Panc1 (cell line): ENCODE data around the gene IL16. TPM values are rescaled to one million over a fixed set of nuclear protein-coding genes. Genes with fewer than 3 reads are reported as not detected.

Source experiments
- ATAC-seq: fragments of 200-7000 bp; cut with Tn5 transposase; 2 replicates; pipeline ENCODE4 v1.9.1; 2020; ENCODE audit warnings: mild to moderate bottlenecking, moderate library complexity
- BruUV-seq: library from RNA; stranded (reverse); fragments of 400-500 nt; replicated peaks from 2 replicates; lab custom pipeline; 2021; lab: Mats Ljungman, UMichigan
- CTCF ChIA-PET: fragments of 300-600 bp; sonication (Branson Sonifier 250); formaldehyde crosslinking; loops from one replicate; lab custom pipeline; 2022; ENCODE audit warnings: antibody characterized with exemption; lab: Charles Lee
- POLR2A ChIA-PET: fragments of 300-600 bp; sonication (Branson Sonifier 250); formaldehyde crosslinking; loops from one replicate; lab custom pipeline; 2022; ENCODE audit warnings: antibody characterized with exemption; lab: Charles Lee
- DNase-seq: peaks from one replicate; pipeline ENCODE4 v3.0.0-alpha.2; 2010; ENCODE audit warnings: low read depth, low spot score
- H3K27ac ChIP-seq: 2 replicates; pipeline ENCODE4 v1.5.1; 2011; ENCODE audit warnings: mild to moderate bottlenecking, low read length, inconsistent platforms
- H3K27me3 ChIP-seq: fragments of 200-500 bp; sonication (Bioruptor generic); 2 replicates; pipeline ENCODE4 v1.6.0; 2014; ENCODE audit warnings: low read length, inconsistent platforms; ENCODE audit not compliant: control insufficient read depth, insufficient read depth
- H3K36me3 ChIP-seq: fragments of 200-500 bp; sonication (Bioruptor generic); 2 replicates; pipeline ENCODE4 v1.5.1; 2014; ENCODE audit warnings: inconsistent platforms, mild to moderate bottlenecking, low read length, moderate library complexity; ENCODE audit not compliant: control insufficient read depth, insufficient read depth
- H3K4me1 ChIP-seq: 2 replicates; pipeline ENCODE4 v1.5.1; 2011; ENCODE audit warnings: inconsistent platforms, mild to moderate bottlenecking, low read length, moderate library complexity; ENCODE audit not compliant: control insufficient read depth, insufficient read depth
- H3K4me3 ChIP-seq, 2 experiments: 2 replicates each; pipeline ENCODE4 v1.5.1; 2011 to 2012; ENCODE audit warnings: low read depth in 2 of 2, low read length in 2 of 2, mild to moderate bottlenecking in 2 of 2, inconsistent platforms in 1 of 2, moderate library complexity in 1 of 2
- H3K9me3 ChIP-seq: fragments of 200-500 bp; sonication (Bioruptor generic); 2 replicates; pipeline ENCODE4 v1.5.1; 2014; ENCODE audit warnings: low read depth, mild to moderate bottlenecking, inconsistent platforms, low read length, moderate library complexity; ENCODE audit not compliant: control insufficient read depth, insufficient read depth
- CTCF ChIP-seq: fragments of 450-650 bp; IDR thresholded peaks from 2 replicates; pipeline ENCODE4 v1.5.1; 2017; ENCODE audit warnings: mild to moderate bottlenecking
- POLR2AphosphoS5 ChIP-seq: IDR thresholded peaks from 2 replicates; pipeline ENCODE4 v1.6.1; 2012; ENCODE audit warnings: mild to moderate bottlenecking, low read depth, low read length, moderate library complexity
- SIN3A ChIP-seq: IDR thresholded peaks from 2 replicates; pipeline ENCODE4 v1.6.1; 2012; ENCODE audit warnings: low read depth, mild to moderate bottlenecking, low read length, moderate library complexity, borderline replicate concordance; ENCODE audit not compliant: insufficient read depth
- TCF7L2 ChIP-seq: IDR thresholded peaks from 2 replicates; pipeline ENCODE4 v1.6.1; 2011; ENCODE audit warnings: mild to moderate bottlenecking, low read depth, low read length, inconsistent platforms
- in situ Hi-C: cut with HindIII; loops from 2 replicates; pipeline ENCODE4 v1.10.0; 2016; ENCODE audit warnings: low sequenced_read_pairs, low pct_unique_long_range_greater_than_20kb
- intact Hi-C: fragments of 100-400 bp; cut with micrococcal nuclease; formaldehyde crosslinking; loops from one replicate; pipeline ENCODE4 v1.10.0; 2022; ENCODE audit not compliant: unreplicated experiment
- total RNA-seq: library from RNA; stranded (reverse); gene quantifications from one replicate; pipeline ENCODE4 v1.2.1, GENCODE V29; 2021; ENCODE audit not compliant: unreplicated experiment
- TF ChIP-seq, protein P1 (sequence below), 2 experiments: IDR thresholded peaks; 2 replicates each; pipeline ENCODE4 v1.6.1; 2011 to 2012; ENCODE audit warnings: low read depth in 2 of 2, control low read depth in 1 of 2, low read length in 1 of 2, mild to moderate bottlenecking in 1 of 2, moderate library complexity in 1 of 2; ENCODE audit not compliant: insufficient read depth in 1 of 2

The IL16 gene
- total RNA-seq, 1 experiment from 2014 or later: 1.0 TPM

DNA sequence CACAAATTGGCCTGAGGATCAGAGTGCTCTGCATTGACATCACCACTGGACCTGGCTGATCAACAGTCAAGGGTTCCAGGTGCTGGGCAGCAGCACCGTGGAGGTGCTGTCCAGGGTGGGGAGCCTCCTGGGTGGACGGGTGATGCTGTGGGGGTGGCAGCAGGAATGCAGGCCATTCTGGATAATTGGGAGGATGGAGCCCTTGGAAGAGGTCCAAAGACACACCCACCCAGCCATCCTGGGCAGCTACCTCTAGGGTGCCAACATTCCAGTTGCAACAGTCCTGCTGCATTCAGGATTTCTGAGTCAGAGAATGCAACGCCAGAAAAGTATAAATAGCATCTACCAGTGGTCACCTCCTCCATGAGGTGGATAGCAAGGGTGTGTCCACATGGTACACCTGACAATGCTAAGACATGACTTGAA is 100.5 kb downstream of the IL16 start:
- Histone ChIP-seq H3K4me3 (no peak overlapping the region), H3K4me1 (no peaks in the 10 kb centered on the region), H3K36me3 (no peaks in the 10 kb centered on the region), H3K9me3 (no peaks in the 10 kb centered on the region), H3K27me3 (peaks cover 4% of the 10 kb centered on the region; the same call in 1 of the 2 replicates), H3K27ac (no peak overlapping the region)
- POLR2A ChIA-PET: no interaction called here
- CTCF ChIA-PET: no interaction called here
- DNase-seq (no peak), ATAC-seq (no peak)
- BruUV-seq: no TSS peak
- in situ Hi-C loops: no loop called here
- intact Hi-C loops: no loop called here
- TF ChIP-seq CTCF (no peak), POLR2AphosphoS5 (no peak), TCF7L2 (no peak), SIN3A (no peak)
- TF ChIP-seq, protein P1, sequence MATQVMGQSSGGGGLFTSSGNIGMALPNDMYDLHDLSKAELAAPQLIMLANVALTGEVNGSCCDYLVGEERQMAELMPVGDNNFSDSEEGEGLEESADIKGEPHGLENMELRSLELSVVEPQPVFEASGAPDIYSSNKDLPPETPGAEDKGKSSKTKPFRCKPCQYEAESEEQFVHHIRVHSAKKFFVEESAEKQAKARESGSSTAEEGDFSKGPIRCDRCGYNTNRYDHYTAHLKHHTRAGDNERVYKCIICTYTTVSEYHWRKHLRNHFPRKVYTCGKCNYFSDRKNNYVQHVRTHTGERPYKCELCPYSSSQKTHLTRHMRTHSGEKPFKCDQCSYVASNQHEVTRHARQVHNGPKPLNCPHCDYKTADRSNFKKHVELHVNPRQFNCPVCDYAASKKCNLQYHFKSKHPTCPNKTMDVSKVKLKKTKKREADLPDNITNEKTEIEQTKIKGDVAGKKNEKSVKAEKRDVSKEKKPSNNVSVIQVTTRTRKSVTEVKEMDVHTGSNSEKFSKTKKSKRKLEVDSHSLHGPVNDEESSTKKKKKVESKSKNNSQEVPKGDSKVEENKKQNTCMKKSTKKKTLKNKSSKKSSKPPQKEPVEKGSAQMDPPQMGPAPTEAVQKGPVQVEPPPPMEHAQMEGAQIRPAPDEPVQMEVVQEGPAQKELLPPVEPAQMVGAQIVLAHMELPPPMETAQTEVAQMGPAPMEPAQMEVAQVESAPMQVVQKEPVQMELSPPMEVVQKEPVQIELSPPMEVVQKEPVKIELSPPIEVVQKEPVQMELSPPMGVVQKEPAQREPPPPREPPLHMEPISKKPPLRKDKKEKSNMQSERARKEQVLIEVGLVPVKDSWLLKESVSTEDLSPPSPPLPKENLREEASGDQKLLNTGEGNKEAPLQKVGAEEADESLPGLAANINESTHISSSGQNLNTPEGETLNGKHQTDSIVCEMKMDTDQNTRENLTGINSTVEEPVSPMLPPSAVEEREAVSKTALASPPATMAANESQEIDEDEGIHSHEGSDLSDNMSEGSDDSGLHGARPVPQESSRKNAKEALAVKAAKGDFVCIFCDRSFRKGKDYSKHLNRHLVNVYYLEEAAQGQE (IDR thresholded peaks at IDR 0.05; ENCODE audit: insufficient read depth in 1 of 2, low read depth in 2 of 2, low read length in 1 of 2): no peak

GRCh38 chr15:81297603-81298575 is 101.2 kb downstream of the IL16 start:
- ChIA-PET POLR2A (no interaction called here), CTCF (no interaction called here)
- no peaks in the 10 kb centered on the region for H3K4me1 ChIP-seq
- DNase-seq (no peak), ATAC-seq (no peak)
- H3K9me3 ChIP-seq: no peaks in the 10 kb centered on the region
- intact Hi-C loops: no loop called here
- TF ChIP-seq, protein P1 (IDR thresholded peaks at IDR 0.05; ENCODE audit: insufficient read depth in 1 of 2, low read depth in 2 of 2, low read length in 1 of 2): no peak
- TF ChIP-seq SIN3A (no peak), POLR2AphosphoS5 (no peak)
- H3K36me3 ChIP-seq: no peaks in the 10 kb centered on the region
- no peak overlapping the region for H3K4me3 ChIP-seq
- no peak overlapping the region for H3K27ac ChIP-seq
- in situ Hi-C loops: no loop called here
- BruUV-seq: no TSS peak
- H3K27me3 ChIP-seq: peaks cover 4% of the 10 kb centered on the region; the same call in 1 of the 2 replicates
